ENCODE measurements around the gene EDN3.

The EDN3 gene

GRCh38 chr20:59308493-59309201, 8.2 kb downstream of the EDN3 start:
- DNase-seq (ENCODE audit: low read depth in 2 of 2), result no peak

DNA sequence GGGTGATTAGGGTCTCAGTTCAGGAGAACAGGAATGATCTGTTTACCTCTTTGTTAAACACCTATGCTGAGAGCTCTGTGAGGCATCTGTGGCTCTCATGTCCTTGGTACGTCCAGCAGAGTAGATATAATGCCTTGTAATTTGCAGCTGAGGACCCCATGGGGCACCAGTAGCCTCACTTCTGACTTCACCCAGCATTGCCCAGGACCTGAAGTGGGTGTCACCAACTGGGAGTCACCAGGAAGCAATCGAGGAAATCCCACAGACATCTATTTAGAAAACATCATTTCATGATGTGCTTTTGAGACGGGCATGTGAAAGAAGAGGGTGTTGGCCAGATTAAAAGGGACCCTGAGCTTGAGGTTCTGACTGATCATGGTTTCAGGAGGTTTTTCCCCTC, 8.8 kb downstream of the EDN3 start:
- DNase-seq (ENCODE audit: low read depth in 2 of 2), result no peak

DNA sequence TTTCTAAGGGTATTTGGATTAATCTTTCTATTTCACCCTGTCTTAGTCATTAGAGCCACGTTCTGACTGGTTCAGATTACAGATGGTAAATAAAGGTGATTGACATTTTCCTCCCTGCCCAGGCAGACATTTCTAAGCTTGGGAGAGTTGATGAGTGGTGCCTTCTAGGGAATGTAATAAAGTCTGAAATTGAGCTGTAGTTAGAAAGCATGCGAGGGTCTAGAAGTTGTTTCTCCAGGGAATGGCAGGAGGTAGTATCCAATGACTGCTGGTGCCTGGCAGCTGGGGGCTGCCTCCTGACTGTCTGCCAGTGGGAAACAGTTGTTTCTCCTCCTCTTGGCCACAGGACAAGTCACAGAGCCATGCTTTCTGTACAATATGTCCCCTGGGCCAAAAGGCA, 14.6 kb downstream of the EDN3 start:
- DNase-seq (ENCODE audit: low read depth in 2 of 2), result no peak

DNA sequence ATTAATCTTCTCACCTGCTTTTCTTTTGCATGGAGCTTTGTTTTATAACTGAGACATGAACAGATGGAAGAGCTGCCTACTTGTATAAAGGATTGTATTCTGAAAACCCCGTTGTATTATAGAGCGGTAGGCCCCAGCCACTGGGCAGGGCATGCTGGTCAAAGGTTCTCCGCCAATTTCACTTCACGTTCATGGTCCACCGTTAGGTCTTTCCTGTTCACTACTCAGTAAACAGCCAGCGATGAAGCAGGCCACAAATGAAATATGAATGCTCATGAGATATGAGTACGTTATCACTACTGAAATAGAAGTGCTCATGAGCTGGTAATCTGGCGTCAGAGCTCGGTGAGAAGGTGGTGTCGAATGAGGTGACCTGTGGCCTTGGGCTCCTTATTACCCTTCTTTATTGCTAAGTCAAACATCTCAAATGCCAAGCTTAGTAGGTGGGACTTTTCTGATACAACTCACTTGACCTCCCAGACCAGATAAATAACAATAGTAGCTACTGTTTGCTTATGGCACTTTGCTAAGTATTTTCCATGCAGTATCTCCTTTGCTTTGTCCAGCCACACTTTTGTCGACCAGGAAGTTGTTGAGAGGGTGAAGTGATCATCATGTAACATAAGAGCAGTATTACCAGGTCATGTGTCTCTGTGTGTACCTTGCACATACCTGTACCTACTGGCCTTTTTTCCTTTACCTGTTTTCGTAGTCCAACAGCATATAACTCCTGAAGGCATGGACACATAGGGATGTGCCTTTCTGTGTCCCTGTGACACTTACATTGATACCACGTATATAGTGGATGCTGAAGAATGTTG, 16.7 kb downstream of the EDN3 start:
- DNase-seq (ENCODE audit: low read depth in 2 of 2), result no peak

DNA sequence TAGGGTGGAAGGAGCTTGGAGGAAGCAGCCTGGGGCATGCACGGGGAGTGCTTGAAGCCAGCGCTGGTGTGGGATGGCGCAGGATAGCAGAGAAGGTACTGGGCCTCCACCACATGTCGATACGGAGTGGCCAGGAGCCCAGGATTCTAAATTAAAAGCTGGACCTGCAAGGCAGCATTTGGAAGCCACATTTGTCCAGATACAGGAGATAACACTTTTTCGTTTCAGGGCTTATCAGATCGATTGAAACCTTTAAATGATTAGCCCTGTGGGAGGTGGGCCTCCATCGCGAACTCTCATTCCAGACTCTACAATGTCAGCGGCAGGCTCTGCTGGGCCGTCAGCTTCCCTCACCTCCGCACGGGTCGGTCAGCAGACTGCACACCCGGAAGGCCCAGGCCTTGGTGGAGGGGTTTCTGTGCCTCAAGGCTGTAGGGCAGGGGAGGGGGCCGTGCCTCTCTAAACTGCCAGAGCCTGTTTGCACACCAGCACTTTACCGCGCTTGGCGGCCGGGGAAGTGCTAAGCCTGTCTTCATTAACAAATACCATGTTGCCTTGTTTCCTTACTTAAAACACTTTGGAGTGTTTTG, 17.9 kb downstream of the EDN3 start:
- DNase-seq (ENCODE audit: low read depth in 2 of 2), result no peak

GRCh38 chr20:59318803-59319202, 18.4 kb downstream of the EDN3 start:
- DNase-seq (ENCODE audit: low read depth in 2 of 2), result no peak

DNA sequence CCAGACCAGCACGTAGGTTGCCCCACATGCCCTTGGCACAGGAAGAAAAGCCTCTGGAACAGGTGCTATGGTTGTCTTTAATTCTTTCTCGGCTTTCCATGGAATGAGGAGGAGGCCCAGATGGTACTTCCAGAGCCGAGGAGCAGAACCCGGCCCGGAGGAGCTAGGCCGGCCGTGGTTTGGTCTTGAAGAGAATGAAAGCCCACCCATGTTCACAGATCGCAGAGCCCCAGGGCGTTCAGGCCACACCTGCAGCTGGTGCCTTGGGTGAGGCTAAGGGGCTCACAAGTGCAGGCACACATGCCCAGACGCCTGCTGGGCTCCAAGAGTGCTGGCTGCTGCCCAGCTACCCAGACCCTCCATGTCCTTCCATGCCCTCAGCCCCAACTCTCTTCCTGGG, 20.0 kb downstream of the EDN3 start:
- DNase-seq (ENCODE audit: low read depth in 2 of 2), result no peak

- no peak for DNase-seq (ENCODE audit: low read depth in 2 of 2)
Observed at GRCh38 chr20:59320854-59321647, 20.6 kb downstream of the EDN3 start.

- DNase-seq (ENCODE audit: low read depth in 2 of 2), result no peak
Observed at GRCh38 chr20:59322081-59322480, 21.7 kb downstream of the EDN3 start.

DNA sequence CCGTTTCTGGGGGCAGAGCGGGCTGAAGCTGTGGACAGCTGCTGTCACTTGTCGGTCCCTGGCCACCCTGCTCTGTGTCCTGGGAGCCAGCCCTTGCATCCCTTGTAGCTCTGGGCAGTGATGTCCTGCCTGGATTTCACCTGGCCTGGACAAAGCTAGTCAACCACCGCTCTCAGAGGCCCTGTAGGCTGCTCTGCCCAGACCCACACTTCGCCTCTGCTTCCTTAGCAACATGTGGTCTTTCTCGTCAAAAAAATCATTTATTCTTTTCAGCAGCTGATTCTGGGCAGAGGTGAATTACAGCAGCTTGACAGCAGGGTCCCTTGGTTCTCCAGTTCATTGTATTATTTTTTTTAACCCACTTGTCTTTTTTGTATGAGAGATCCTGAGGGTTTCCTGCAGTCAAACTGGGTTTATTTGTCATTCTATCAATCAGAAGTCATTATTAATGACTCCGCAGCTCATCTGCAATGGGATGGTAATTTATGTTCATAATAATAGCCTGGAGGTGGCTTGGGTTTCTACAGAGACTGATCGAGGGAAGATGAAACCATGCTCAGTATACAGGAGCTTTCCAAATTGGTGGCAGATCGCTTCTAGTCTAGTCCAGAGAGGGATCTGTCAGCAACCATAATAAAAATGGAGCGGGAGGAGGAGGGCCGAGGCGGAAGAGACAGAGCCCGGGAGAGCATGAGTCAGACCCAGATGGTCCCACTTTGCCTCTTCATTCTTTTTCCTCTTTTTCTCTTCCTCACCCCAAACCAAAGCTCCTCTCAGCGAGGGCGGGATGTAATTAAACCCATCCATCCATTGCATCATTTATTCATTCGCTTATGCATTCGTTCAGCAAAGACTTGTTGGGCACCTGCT, 22.4 kb downstream of the EDN3 start:
- DNase-seq (ENCODE audit: low read depth in 2 of 2), result no peak

DNA sequence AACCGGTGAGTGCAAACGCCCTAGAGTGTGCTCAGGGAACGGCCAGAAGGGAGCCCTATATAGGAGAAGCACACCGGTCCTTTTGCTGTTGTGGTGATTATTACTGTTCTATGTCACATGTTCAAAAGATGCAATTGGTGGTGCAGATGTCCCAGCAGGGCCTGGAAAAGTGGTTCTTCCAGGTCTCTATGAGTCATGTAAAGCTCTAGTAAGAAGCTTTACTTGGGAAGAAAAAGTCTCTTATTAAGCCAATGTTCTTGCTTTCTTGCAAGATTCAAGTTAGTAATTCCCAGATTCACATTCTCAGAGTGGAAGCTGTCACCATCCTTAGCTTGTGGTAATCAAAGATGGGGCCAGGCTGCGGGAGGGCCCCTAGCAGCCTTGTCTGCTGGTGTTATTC, 23.3 kb downstream of the EDN3 start:
- DNase-seq (ENCODE audit: low read depth in 2 of 2), result no peak

DNA sequence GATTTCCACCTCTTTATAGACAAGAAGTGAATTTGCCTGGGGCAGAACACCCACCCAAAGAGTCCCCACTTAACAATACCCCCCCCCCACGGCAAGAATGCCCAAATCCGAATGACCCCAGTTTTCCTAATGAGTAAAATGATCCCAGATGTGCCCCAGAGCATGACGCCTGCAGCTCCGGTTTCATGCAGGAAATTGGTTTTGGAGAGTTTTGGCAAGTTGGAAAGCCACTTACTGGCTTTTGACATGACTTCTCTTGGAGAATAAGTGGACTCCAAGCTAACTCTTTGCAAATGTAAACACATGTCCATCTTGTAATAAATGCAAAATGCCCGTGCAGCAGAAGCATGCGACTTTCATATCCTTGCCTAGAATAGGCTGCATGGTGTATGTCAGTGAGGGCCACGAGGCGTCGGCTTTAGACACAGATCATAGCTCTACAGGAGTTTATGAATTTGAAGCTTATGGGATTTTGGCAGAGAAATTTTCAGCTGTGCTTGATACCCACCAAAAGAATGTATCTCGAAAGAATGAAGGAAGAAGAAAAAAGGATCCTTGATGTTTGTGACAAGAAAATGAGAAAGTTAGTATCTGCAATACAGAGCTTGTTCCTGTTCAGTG, 24.2 kb downstream of the EDN3 start:
- DNase-seq (ENCODE audit: low read depth in 2 of 2), result no peak

- no peak for DNase-seq (ENCODE audit: low read depth in 2 of 2)
Observed at GRCh38 chr20:59325142-59325523, 24.7 kb downstream of the EDN3 start.

- DNase-seq (ENCODE audit: low read depth in 2 of 2), result no peak
Observed at GRCh38 chr20:59326188-59326587, 25.8 kb downstream of the EDN3 start.

- no peak for DNase-seq (ENCODE audit: low read depth in 2 of 2)
Observed at GRCh38 chr20:59328071-59328470, 27.7 kb downstream of the EDN3 start.

DNA sequence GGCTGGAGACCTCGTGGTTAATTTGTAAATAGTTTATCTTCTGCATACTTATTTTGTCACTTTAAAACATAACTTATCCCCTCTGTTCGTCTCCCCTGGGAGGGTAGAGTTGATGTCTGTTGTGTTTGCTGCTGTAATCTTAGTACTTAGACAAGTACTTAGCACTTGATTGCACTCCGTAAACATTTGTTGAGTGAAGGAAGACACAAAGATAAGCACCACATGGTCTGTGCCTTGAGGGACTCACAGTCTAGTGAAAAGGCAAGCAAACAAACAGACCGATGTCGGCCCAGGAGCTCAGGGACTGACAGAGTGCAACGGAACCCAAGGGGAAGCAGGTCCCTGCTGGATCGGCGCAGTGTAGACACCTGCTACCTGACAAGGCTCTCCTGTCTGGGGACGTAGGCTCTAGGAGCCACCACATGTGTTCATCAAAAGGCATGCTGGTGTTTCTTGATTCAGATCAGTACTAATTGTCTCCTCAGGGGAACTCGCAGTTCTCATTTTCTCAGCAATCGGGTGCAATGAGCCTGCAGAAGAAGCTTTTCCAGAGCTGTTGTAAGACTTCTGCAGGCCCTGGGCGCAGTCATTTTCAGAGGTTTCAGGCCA, 31.4 kb downstream of the EDN3 start:
- DNase-seq (ENCODE audit: low read depth in 2 of 2), result no peak

GRCh38 chr20:59333260-59333845, 32.9 kb downstream of the EDN3 start:
- DNase-seq (ENCODE audit: low read depth in 2 of 2), result no peak

DNA sequence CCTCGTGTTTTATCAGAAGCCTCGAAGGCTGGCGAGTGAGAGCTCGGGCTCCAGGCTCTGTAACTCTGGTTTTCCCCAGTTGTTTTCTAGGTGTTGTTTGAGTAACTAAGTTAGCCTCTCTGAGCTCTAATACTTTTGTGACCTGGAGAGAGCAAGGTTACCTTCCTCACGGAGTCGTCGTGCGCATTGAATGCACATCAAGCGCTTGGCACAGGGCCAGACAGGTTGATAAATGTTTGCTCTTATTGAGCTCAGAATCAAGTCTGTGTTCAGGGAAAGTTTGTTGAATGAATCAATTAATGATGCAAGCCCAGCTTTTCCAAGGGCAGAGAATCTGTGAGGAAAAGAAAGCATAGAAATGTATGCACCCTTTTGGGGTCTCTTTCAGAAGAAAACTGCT, 33.5 kb downstream of the EDN3 start:
- DNase-seq (ENCODE audit: low read depth in 2 of 2), result no peak

DNA sequence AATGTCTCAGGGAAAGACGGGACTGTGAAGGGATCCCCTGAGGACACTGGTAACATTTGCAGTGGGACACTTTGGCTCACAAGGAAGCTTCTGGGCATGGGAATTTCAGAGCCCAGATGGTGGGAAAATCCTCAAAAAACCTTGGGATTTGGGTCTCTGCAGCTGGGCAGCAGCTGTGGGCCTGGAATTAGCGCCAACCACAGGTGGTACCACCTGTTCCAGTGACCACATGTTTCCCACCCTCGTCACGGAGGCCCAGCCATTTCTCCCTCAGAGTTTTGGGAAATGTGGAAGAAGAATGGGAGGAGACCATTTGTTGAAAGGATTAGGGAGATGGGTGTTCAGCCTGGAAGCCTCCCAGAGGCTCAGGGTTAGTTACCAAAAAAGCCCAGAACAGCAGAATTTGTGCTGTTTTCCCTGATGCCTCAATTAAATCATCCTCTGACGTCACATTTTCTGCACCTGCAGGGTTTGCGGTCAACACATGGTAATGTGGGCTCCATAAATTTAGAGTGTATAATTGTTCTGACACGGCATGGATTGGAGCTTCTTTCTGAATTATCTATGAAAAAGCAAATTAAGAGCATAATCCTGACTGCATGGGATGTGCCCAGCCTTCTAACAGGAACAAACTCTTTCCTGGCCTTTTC, 34.4 kb downstream of the EDN3 start:
- DNase-seq (ENCODE audit: low read depth in 2 of 2), result no peak

All from activated CD4-positive, alpha-beta T cell treated with anti-CD3 and anti-CD28 coated beads for 24 hours (primary cell).